HCT116 (cell line): ENCODE measurements around the gene BCL2L11. TPM values are rescaled to one million over a fixed set of nuclear protein-coding genes. Genes with fewer than 3 reads are reported as not detected.

Experiments
- ATAC-seq: fragments of 200-7000 bp; cut with Tn5 transposase; 2 replicates; pipeline ENCODE4 v1.9.1; 2020; ENCODE audit warnings: mild to moderate bottlenecking, moderate library complexity
- BruUV-seq: library from RNA; stranded (reverse); fragments of 400-500 nt; replicated peaks from 2 replicates; lab custom pipeline; 2021; lab: Mats Ljungman, UMichigan
- CTCF ChIA-PET: fragments of 300-600 bp; sonication (Branson Sonifier 250); formaldehyde crosslinking; loops from one replicate; lab custom pipeline; 2021; ENCODE audit warnings: antibody characterized with exemption; lab: Charles Lee
- POLR2A ChIA-PET: fragments of 300-600, 350-600 bp; sonication (Branson Sonifier 250); formaldehyde crosslinking; loops from one replicate; lab custom pipeline; 2021; ENCODE audit warnings: antibody characterized with exemption; lab: Charles Lee
- RAD21 ChIA-PET, 2 experiments: fragments of 300-600 bp; sonication (Branson Sonifier 250); formaldehyde crosslinking; loops; one replicate each; lab custom pipeline; 2023; ENCODE audit warnings: low total read pairs in 2 of 2; ENCODE audit not compliant: uncharacterized antibody in 2 of 2, unreplicated experiment in 2 of 2, low non-redundant PET in 1 of 2; lab: Charles Lee
- DNase-seq: peaks from one replicate; pipeline ENCODE4 v3.0.0-alpha.2; 2010; ENCODE audit warnings: low read depth, low spot score
- H2AFZ ChIP-seq: fragments of 200-600 bp; shearing (Covaris generic), sonication (generic); 2 replicates; pipeline ENCODE4 v1.6.1; 2017; ENCODE audit warnings: low read depth, mixed run types, mixed read lengths, antibody characterized with exemption, low read length; ENCODE audit not compliant: poor library complexity, severe bottlenecking
- H3K27ac ChIP-seq: 2 replicates; pipeline ENCODE4 v1.5.1; 2012; ENCODE audit warnings: low read depth, low read length
- H3K27me3 ChIP-seq: fragments of 200-600 bp; sonication (generic); 2 replicates; pipeline ENCODE4 v1.6.1; 2016; ENCODE audit warnings: mixed run types, low read length, mixed read lengths; ENCODE audit not compliant: insufficient read depth
- H3K36me3 ChIP-seq, 2 experiments: fragments of 200-500 bp in 1 of 2; fragments of 200-600 bp in 1 of 2; sonication (Bioruptor generic) in 1 of 2; sonication (generic) in 1 of 2; 2 replicates each; pipeline versions ENCODE4 v1.5.1 to v1.6.1; 2014 to 2016; ENCODE audit warnings: low read length in 2 of 2, inconsistent platforms in 1 of 2, mixed read lengths in 1 of 2, mixed run types in 1 of 2; ENCODE audit not compliant: insufficient read depth in 2 of 2, control insufficient read depth in 1 of 2
- H3K4me1 ChIP-seq, 2 experiments: fragments of 200-600 bp in 1 of 2; sonication (generic) in 1 of 2; 2 replicates each; pipeline versions ENCODE4 v1.5.1 to v1.6.1; 2012 to 2017; ENCODE audit warnings: low read length in 2 of 2, inconsistent platforms in 1 of 2, mild to moderate bottlenecking in 1 of 2, mixed read lengths in 1 of 2, mixed run types in 1 of 2, moderate library complexity in 1 of 2; ENCODE audit not compliant: insufficient read depth in 2 of 2, control insufficient read depth in 1 of 2
- H3K4me2 ChIP-seq: fragments of 200-600 bp; sonication (generic); 2 replicates; pipeline ENCODE4 v1.6.1; 2017; ENCODE audit warnings: mixed run types, low read length, mixed read lengths
- H3K4me3 ChIP-seq, 2 experiments: fragments of 200-600 bp in 1 of 2; sonication (generic) in 1 of 2; replicated peaks in 1 of 2; 2 replicates each; pipeline ENCODE4 v1.5.1; 2011 to 2016; ENCODE audit warnings: low read length in 2 of 2, control low read depth in 1 of 2, low read depth in 1 of 2, mild to moderate bottlenecking in 1 of 2, mixed read lengths in 1 of 2, mixed run types in 1 of 2
- H3K79me2 ChIP-seq: fragments of 200-600 bp; sonication (generic); 2 replicates; pipeline ENCODE4 v1.6.1; 2017; ENCODE audit warnings: mild to moderate bottlenecking, mixed run types, low read length, moderate library complexity, mixed read lengths; ENCODE audit not compliant: insufficient read depth
- H3K9ac ChIP-seq: fragments of 200-600 bp; sonication (generic); 2 replicates; pipeline ENCODE4 v1.6.1; 2016; ENCODE audit warnings: low read length, mixed read lengths
- H3K9me2 ChIP-seq: fragments of 200-600 bp; sonication (generic), shearing (Covaris generic); 2 replicates; pipeline ENCODE4 v1.6.1; 2017; ENCODE audit warnings: mixed run types, mild to moderate bottlenecking, moderate library complexity; ENCODE audit not compliant: insufficient read depth
- H3K9me3 ChIP-seq, 2 experiments: fragments of 200-500 bp in 1 of 2; fragments of 200-600 bp in 1 of 2; sonication (Bioruptor generic) in 1 of 2; sonication (generic) in 1 of 2; 2 replicates each; pipeline ENCODE4 v1.6.1; 2014 to 2017; ENCODE audit warnings: low read length in 2 of 2, mixed read lengths in 2 of 2, inconsistent platforms in 1 of 2, low read depth in 1 of 2, mild to moderate bottlenecking in 1 of 2, mixed run types in 1 of 2, moderate library complexity in 1 of 2; ENCODE audit not compliant: control insufficient read depth in 1 of 2, insufficient read depth in 1 of 2
- H4K20me1 ChIP-seq: fragments of 200-600 bp; sonication (generic), shearing (Covaris generic); 2 replicates; pipeline ENCODE4 v1.6.1; 2017; ENCODE audit warnings: mixed run types, mild to moderate bottlenecking, moderate library complexity; ENCODE audit not compliant: insufficient read depth
- ATF3 ChIP-seq: IDR thresholded peaks from 2 replicates; pipeline ENCODE4 v1.6.1; 2012
- CBX3 ChIP-seq: IDR thresholded peaks from 2 replicates; pipeline ENCODE4 v1.6.1; 2012; ENCODE audit warnings: low read depth
- CTCF ChIP-seq, 3 experiments: fragments of 200-600 bp in 1 of 3; sonication (generic) in 1 of 3; IDR thresholded peaks in 2 of 3; conservative IDR thresholded peaks in 1 of 3; 2 replicates each; pipeline ENCODE4 v1.5.1; 2012 to 2017; ENCODE audit warnings: low read depth in 2 of 3, low read length in 2 of 3, antibody characterized with exemption in 1 of 3, borderline replicate concordance in 1 of 3, control low read depth in 1 of 3, mild to moderate bottlenecking in 1 of 3, mixed read lengths in 1 of 3, mixed run types in 1 of 3, moderate library complexity in 1 of 3; ENCODE audit not compliant: insufficient read depth in 1 of 3
- ELF1 ChIP-seq: IDR thresholded peaks from 2 replicates; pipeline ENCODE4 v1.6.1; 2012; ENCODE audit warnings: low read depth, borderline replicate concordance
- EZH2phosphoT487 ChIP-seq: fragments of 200-600 bp; IDR thresholded peaks from 2 replicates; pipeline ENCODE4 v1.6.1; 2018; ENCODE audit warnings: antibody characterized with exemption, borderline replicate concordance
- FOSL1 ChIP-seq: IDR thresholded peaks from 2 replicates; pipeline ENCODE4 v1.6.1; 2012; ENCODE audit warnings: low read depth
- MAX ChIP-seq: IDR thresholded peaks from 2 replicates; pipeline ENCODE4 v1.6.1; 2012
- REST ChIP-seq: IDR thresholded peaks from 2 replicates; pipeline ENCODE4 v1.6.1; 2012; ENCODE audit warnings: low read depth
- SP1 ChIP-seq: IDR thresholded peaks from 2 replicates; pipeline ENCODE4 v1.6.1; 2012; ENCODE audit warnings: low read depth
- TCF7L2 ChIP-seq: IDR thresholded peaks from 2 replicates; pipeline ENCODE4 v1.7.0; 2011; ENCODE audit warnings: borderline replicate concordance, inconsistent platforms; ENCODE audit not compliant: insufficient read depth, insufficient read length; ENCODE audit errors: extremely low read depth
- YY1 ChIP-seq: IDR thresholded peaks from 2 replicates; pipeline ENCODE4 v1.6.1; 2011; ENCODE audit warnings: low read length, low read depth, moderate library complexity, mild to moderate bottlenecking; ENCODE audit not compliant: insufficient replicate concordance; ENCODE audit errors: extremely low read depth
- ZBTB33 ChIP-seq: IDR thresholded peaks from 2 replicates; pipeline ENCODE4 v1.6.1; 2011; ENCODE audit warnings: mild to moderate bottlenecking, low read length, moderate library complexity; ENCODE audit not compliant: insufficient replicate concordance; ENCODE audit errors: extremely low read depth
- ZFX ChIP-seq: fragments of 450-650 bp; IDR thresholded peaks from 2 replicates; pipeline ENCODE4 v1.6.1; 2017
- ZNF274 ChIP-seq: fragments of 200-500 bp; sonication (Bioruptor generic); IDR thresholded peaks from 2 replicates; pipeline ENCODE4 v1.6.1; 2014; ENCODE audit warnings: mild to moderate bottlenecking, low read depth, low read length, inconsistent platforms
- intact Hi-C: fragments of 100-400 bp; cut with micrococcal nuclease; formaldehyde crosslinking; loops from 2 replicates; pipeline ENCODE4 v1.10.0; 2022
- total RNA-seq: library from RNA; stranded (reverse); gene quantifications from one replicate; pipeline ENCODE4 v1.2.1, GENCODE V29; 2021; ENCODE audit not compliant: unreplicated experiment

BCL2L11 gene
- total RNA-seq, 1 experiment from 2014 or later: 17.8 TPM

- no peak for TF ChIP-seq ZNF274
- TF ChIP-seq ZBTB33: no peak
- TF ChIP-seq, all 23 proteins: peak for 0
Observed at GRCh38 chr2:111127351-111127750, 6.6 kb downstream of the BCL2L11 start (continued).

- peaks cover 5 to 7% of the 10 kb centered on the region in 2 experiments; a peak in 1 of 4 replicates for H3K4me1 ChIP-seq
- DNase-seq (no peak), ATAC-seq (no peak)
- H3K79me2 ChIP-seq: peaks cover 63% of the 10 kb centered on the region
- BruUV-seq: no TSS peak
- peaks cover 28 to 43% of the 10 kb centered on the region in 2 experiments for H3K36me3 ChIP-seq
- no peak overlapping the region for H3K27ac ChIP-seq
- H4K20me1 ChIP-seq: peaks cover 11% of the 10 kb centered on the region; the same call in 1 of the 2 replicates
- POLR2A ChIA-PET: no interaction called here
- H2AFZ ChIP-seq: no peak overlapping the region
- no peak overlapping the region for H3K4me2 ChIP-seq
- H3K9me3 ChIP-seq: no peaks in the 10 kb centered on the region
- RAD21 ChIA-PET: no interaction called here
- CTCF ChIA-PET: no interaction called here
- intact Hi-C loops: no loop called here
- H3K9me2 ChIP-seq: no peaks in the 10 kb centered on the region
- no peak overlapping the region for H3K9ac ChIP-seq
- H3K27me3 ChIP-seq: no peaks in the 10 kb centered on the region
- no peak overlapping the region for H3K4me3 ChIP-seq
- TF ChIP-seq ZFX (no peak), CTCF (IDR thresholded peaks at IDR 0.05 in 2 of 3, conservative IDR thresholded peaks at IDR 0.05 in 1 of 3; ENCODE audit: borderline replicate concordance in 1 of 3, insufficient read depth in 1 of 3, low read depth in 2 of 3, low read length in 2 of 3) (no peak), YY1 (no peak), FOSL1 (no peak), SP1 (no peak), ELF1 (no peak), CBX3 (no peak), MAX (no peak), TCF7L2 (no peak), ZBTB33 (no peak), EZH2phosphoT487 (no peak), ATF3 (no peak), REST (no peak)
Observed at GRCh38 chr2:111128096-111128495, 7.4 kb downstream of the BCL2L11 start.
